Upper lobe of right lung (tissue), 1 donor: ENCODE results near the gene ARID3B. TPM values are rescaled to one million over a fixed set of nuclear protein-coding genes. Genes with fewer than 3 reads are reported as not detected.

Experiments
- ATAC-seq: fragments of 200-7000 bp; cut with Tn5 transposase; one replicate; pipeline ENCODE4 v1.9.1; 2020; ENCODE audit warnings: mild to moderate bottlenecking, moderate library complexity
- DNase-seq: peaks from one replicate; pipeline ENCODE4 v3.0.0-alpha.2; 2020
- H3K27ac ChIP-seq: fragments of 200-600 bp; one replicate; pipeline ENCODE4 v1.8.0; 2022
- H3K27me3 ChIP-seq: fragments of 200-600 bp; one replicate; pipeline ENCODE4 v1.8.0; 2022; ENCODE audit warnings: mild to moderate bottlenecking
- H3K36me3 ChIP-seq: fragments of 200-600 bp; one replicate; pipeline ENCODE4 v1.8.0; 2022
- H3K4me1 ChIP-seq: fragments of 200-600 bp; one replicate; pipeline ENCODE4 v1.8.0; 2022
- H3K4me3 ChIP-seq: fragments of 200-600 bp; one replicate; pipeline ENCODE4 v1.8.0; 2022; ENCODE audit warnings: mild to moderate bottlenecking
- H3K9me3 ChIP-seq: fragments of 200-600 bp; one replicate; pipeline ENCODE4 v1.8.0; 2022
- CTCF ChIP-seq: fragments of 200-600 bp; IDR thresholded peaks from one replicate; pipeline ENCODE4 v1.8.0; 2022; ENCODE audit warnings: antibody characterized with exemption
- intact Hi-C: fragments of 100-400 bp; cut with DNase I; formaldehyde crosslinking; loops from one replicate; pipeline ENCODE4 v1.11.0; 2022
- long read RNA-seq: library from polyadenylated mRNA; unstranded; transcript quantifications from one replicate; pipeline ENCODE4 v2.0.0, GENCODE V29; 2021
- total RNA-seq: library from RNA; stranded (reverse); fragmentation: NEBNext Ultra II Directional; extraction: Animal tissue kit (Norgen Biotek cat#: 25700); gene quantifications from one replicate; pipeline ENCODE4 v1.2.1, GENCODE V29; 2021
- donor health status: DM: no; HTN: yes; CAD: no; lungs with severe emphysema.

Gene ARID3B, protein sequence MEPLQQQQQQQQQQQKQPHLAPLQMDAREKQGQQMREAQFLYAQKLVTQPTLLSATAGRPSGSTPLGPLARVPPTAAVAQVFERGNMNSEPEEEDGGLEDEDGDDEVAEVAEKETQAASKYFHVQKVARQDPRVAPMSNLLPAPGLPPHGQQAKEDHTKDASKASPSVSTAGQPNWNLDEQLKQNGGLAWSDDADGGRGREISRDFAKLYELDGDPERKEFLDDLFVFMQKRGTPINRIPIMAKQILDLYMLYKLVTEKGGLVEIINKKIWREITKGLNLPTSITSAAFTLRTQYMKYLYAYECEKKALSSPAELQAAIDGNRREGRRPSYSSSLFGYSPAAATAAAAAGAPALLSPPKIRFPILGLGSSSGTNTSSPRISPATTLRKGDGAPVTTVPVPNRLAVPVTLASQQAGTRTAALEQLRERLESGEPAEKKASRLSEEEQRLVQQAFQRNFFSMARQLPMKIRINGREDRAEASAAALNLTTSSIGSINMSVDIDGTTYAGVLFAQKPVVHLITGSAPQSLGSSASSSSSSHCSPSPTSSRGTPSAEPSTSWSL
- 10.7 TPM for total RNA-seq
- long read RNA-seq, full-length matches to known transcripts: 7 of 24 reads
- long read RNA-seq, partial matches to known transcripts: 1 of 24 reads
- long read RNA-seq, other reads (novel, unspliced or antisense): 16 of 24 reads

- TF ChIP-seq CTCF: no peak
- Histone ChIP-seq H3K27me3 (no peaks in the 10 kb centered on the region), H3K4me1 (peaks cover 30% of the 10 kb centered on the region), H3K27ac (peak within 1 kb of the TSS; percentile 86), H3K9me3 (no peaks in the 10 kb centered on the region), H3K4me3 (peak within 1 kb of the TSS; percentile 84), H3K36me3 (peaks cover 10% of the 10 kb centered on the region)
- peak; percentile 98 for DNase-seq
- intact Hi-C loops: no loop called here
- peak; percentile 98 for ATAC-seq
These were observed at the start of gene ARID3B for GRCh38 chr15:74540761-74541493. Gene ARID3B (plus strand): TSS chr15:74541220. CDS start chr15:74543937, 2,717 bp downstream.

DNA sequence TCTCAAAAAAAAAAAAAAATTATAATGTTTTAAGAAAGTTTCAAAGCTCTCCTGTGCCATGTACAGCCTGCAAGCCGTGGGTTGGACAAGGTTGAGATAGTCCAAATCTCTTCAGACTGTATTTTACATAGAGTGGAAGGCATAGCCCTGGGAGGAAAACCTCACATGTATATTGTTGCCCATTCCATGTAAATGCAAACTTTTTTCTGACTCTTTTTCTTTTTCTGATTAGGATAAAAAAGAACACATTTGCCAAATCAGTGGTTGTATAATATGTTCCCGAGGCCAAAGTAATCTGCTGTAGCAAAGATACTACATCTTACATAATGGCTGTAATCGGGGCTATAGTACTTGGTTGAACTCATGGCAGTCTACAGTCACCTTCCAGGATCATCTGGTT is 44.4 kb upstream of the ARID3B start:
- Histone ChIP-seq H3K9me3 (no peaks in the 10 kb centered on the region), H3K27me3 (no peaks in the 10 kb centered on the region), H3K4me3 (no peak overlapping the region), H3K4me1 (no peaks in the 10 kb centered on the region), H3K36me3 (no peaks in the 10 kb centered on the region), H3K27ac (no peak overlapping the region)
- TF ChIP-seq CTCF: no peak
- DNase-seq (no peak), ATAC-seq (no peak)
- intact Hi-C loops: no loop called here

DNA sequence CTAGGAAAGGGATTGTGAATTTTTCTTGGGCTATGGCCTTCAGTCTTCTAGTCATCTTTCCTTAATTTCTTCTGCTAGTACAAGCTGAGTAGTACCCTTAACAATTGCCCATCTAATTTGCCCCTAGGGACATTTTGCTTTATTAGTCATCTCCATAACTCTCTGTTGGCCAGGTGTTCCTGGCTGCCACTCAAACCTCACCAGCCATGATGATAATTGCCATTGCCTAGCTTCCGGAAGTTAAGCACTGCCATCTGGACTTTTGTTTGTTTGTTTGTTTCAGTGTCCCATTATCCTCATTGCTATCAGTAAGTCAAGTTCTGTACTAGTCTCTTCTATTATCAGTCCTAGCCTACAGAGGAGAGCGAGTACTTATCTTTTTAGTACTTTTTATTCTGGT is 43.4 kb upstream of the ARID3B start:
- intact Hi-C loops: no loop called here

DNA sequence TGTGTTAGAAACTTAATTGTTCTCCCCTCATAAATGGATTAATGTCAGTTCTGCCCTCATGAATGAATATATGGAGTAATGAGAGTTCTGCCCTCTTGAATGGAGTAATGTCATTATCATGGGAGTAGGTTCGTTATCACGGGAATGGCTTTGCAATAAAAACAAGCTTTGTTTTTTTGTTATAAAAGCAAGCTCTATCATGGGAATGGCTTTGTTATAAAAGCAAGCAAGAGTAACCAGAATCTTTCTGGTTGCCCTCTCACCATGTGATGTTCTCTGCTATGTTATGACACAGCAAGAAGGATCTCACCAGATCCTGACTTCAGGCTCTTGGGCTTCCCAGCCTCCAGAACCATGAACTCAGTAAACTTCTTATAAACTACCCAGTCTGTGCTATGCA is 41.7 kb upstream of the ARID3B start:
- no peak for DNase-seq
- H3K4me1 ChIP-seq: no peaks in the 10 kb centered on the region

More for the DNA sequence above, 43.4 kb upstream of the ARID3B start:
- ATAC-seq (no peak), DNase-seq (no peak)
- no peaks in the 10 kb centered on the region for H3K27me3 ChIP-seq
- no peaks in the 10 kb centered on the region for H3K36me3 ChIP-seq
- no peak overlapping the region for H3K27ac ChIP-seq
- TF ChIP-seq CTCF: no peak
- no peak overlapping the region for H3K4me3 ChIP-seq
- no peaks in the 10 kb centered on the region for H3K4me1 ChIP-seq
- no peaks in the 10 kb centered on the region for H3K9me3 ChIP-seq

DNA sequence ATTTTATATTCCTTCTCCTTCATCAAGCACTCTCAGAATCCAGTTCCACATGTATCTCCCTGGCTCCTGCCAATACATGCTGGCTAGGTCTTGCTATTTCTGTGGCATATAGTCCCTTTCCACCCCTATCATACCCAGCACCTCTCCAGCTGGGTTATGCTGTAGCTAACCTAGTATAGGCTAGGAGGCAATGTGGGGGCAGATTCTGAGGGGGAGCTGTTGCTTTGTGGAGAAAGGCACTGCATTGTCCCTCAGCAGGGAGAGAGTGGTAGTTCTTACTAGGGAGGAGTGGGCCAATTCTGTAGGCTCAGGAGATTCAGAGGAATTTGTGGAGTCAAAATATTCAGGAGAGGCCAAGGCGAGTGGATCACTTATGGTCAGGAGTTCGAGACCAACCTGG is 40.6 kb upstream of the ARID3B start:
- Histone ChIP-seq H3K27me3 (no peaks in the 10 kb centered on the region), H3K4me3 (no peak overlapping the region)
- no peak for ATAC-seq

More for the DNA sequence above, 41.7 kb upstream of the ARID3B start:
- H3K9me3 ChIP-seq: no peaks in the 10 kb centered on the region
- ATAC-seq: no peak
- H3K4me3 ChIP-seq: no peak overlapping the region
- H3K36me3 ChIP-seq: no peaks in the 10 kb centered on the region
- H3K27me3 ChIP-seq: no peaks in the 10 kb centered on the region
- intact Hi-C loops: no loop called here
- no peak for TF ChIP-seq CTCF
- H3K27ac ChIP-seq: no peak overlapping the region

More for the DNA sequence above, 40.6 kb upstream of the ARID3B start:
- Histone ChIP-seq H3K27ac (no peak overlapping the region), H3K4me1 (no peaks in the 10 kb centered on the region), H3K9me3 (no peaks in the 10 kb centered on the region), H3K36me3 (no peaks in the 10 kb centered on the region)
- no peak for TF ChIP-seq CTCF
- DNase-seq: no peak
- intact Hi-C loops: no loop called here
